Endothelial cell of umbilical vein (primary cell): ENCODE measurements around the gene MAGEE1. TPM values are rescaled to one million over a fixed set of nuclear protein-coding genes. Genes with fewer than 3 reads are reported as not detected.

Experiments
- BruUV-seq: library from RNA; stranded (reverse); fragments of 400-500 nt; replicated peaks from 2 replicates; lab custom pipeline; 2021; lab: Mats Ljungman, UMichigan
- CTCF ChIA-PET: fragments of 300-600, 350-600 bp; sonication (Branson Sonifier 250); formaldehyde crosslinking; loops from one replicate; lab custom pipeline; 2021; ENCODE audit warnings: antibody characterized with exemption, inconsistent platforms; lab: Charles Lee
- POLR2A ChIA-PET: fragments of 300-600, 350-600 bp; sonication (Branson Sonifier 250); formaldehyde crosslinking; loops from one replicate; lab custom pipeline; 2021; ENCODE audit warnings: antibody characterized with exemption, inconsistent platforms; lab: Charles Lee
- DNase-seq: peaks from one replicate; pipeline ENCODE4 v3.0.0-alpha.2; 2011; ENCODE audit warnings: low read depth, low spot score
- FAIRE-seq: peaks from 2 replicates; lab custom pipeline; 2011; peaks lifted over from hg19 to GRCh38; lab: Jason Lieb, UNC
- H2AFZ ChIP-seq: 2 replicates; pipeline ENCODE4 v1.6.0; 2012; ENCODE audit warnings: low read depth, low read length, control low read depth, inconsistent platforms
- H3K27ac ChIP-seq: 2 replicates; pipeline ENCODE4 v1.5.1; 2011; ENCODE audit warnings: low read depth, mild to moderate bottlenecking, control low read depth, low read length, moderate library complexity; ENCODE audit not compliant: insufficient read depth
- H3K27me3 ChIP-seq, 2 experiments: 2 replicates each; pipeline versions ENCODE4 v1.6.0 to v1.6.1; 2011; ENCODE audit warnings: low read length in 2 of 2, mixed read lengths in 1 of 2; ENCODE audit not compliant: control insufficient read depth in 2 of 2, insufficient read depth in 2 of 2
- H3K36me3 ChIP-seq, 2 experiments: 2 replicates in 1 of 2; 3 replicates in 1 of 2; pipeline ENCODE4 v1.5.1; 2011; ENCODE audit warnings: low read length in 2 of 2, mild to moderate bottlenecking in 1 of 2, moderate library complexity in 1 of 2; ENCODE audit not compliant: control insufficient read depth in 2 of 2, insufficient read depth in 2 of 2; ENCODE audit errors: extremely low read depth in 1 of 2
- H3K4me1 ChIP-seq: 3 replicates; pipeline ENCODE4 v1.5.1; 2011; ENCODE audit warnings: mild to moderate bottlenecking, low read length; ENCODE audit not compliant: control insufficient read depth, insufficient read depth; ENCODE audit errors: extremely low read depth
- H3K4me2 ChIP-seq: 2 replicates; pipeline ENCODE4 v1.6.1; 2011; ENCODE audit warnings: low read length, control low read depth, mixed read lengths; ENCODE audit not compliant: insufficient read depth
- H3K4me3 ChIP-seq, 3 experiments: fragments of 200-600 bp in 1 of 3; sonication (generic), shearing (Covaris generic) in 1 of 3; replicated peaks in 1 of 3; 2 replicates each; pipeline ENCODE4 v1.5.1; 2011 to 2016; ENCODE audit warnings: control low read depth in 3 of 3, low read length in 3 of 3, mild to moderate bottlenecking in 2 of 3, inconsistent platforms in 1 of 3, low read depth in 1 of 3, moderate library complexity in 1 of 3; ENCODE audit not compliant: insufficient read depth in 1 of 3
- H3K79me2 ChIP-seq: 2 replicates; pipeline ENCODE4 v1.6.0; 2012; ENCODE audit warnings: low read length, inconsistent platforms; ENCODE audit not compliant: control insufficient read depth, insufficient read depth
- H3K9ac ChIP-seq: replicated peaks from 2 replicates; pipeline ENCODE3; 2011; ENCODE audit warnings: low read length, control low read depth; ENCODE audit not compliant: insufficient read depth; ENCODE audit errors: extremely low read depth
- H3K9me1 ChIP-seq: replicated peaks from 3 replicates; pipeline ENCODE4 v1.6.0; 2011; ENCODE audit warnings: mild to moderate bottlenecking, low read length; ENCODE audit not compliant: control insufficient read depth, insufficient read depth; ENCODE audit errors: extremely low read depth
- H3K9me3 ChIP-seq: replicated peaks from 2 replicates; pipeline ENCODE4 v1.5.1; 2012; ENCODE audit warnings: low read length, inconsistent platforms; ENCODE audit not compliant: control insufficient read depth, insufficient read depth
- H4K20me1 ChIP-seq: replicated peaks from 2 replicates; pipeline ENCODE3; 2011; ENCODE audit warnings: mild to moderate bottlenecking, low read length; ENCODE audit not compliant: control insufficient read depth, insufficient read depth; ENCODE audit errors: extremely low read depth
- EZH2 ChIP-seq: IDR thresholded peaks from 2 replicates; pipeline ENCODE4 v1.6.1; 2012; ENCODE audit warnings: borderline replicate concordance, low read depth, mild to moderate bottlenecking, moderate library complexity, low read length, inconsistent platforms; ENCODE audit not compliant: severe bottlenecking
- FOS ChIP-seq: IDR thresholded peaks from 2 replicates; pipeline ENCODE4 v1.6.1; 2011; ENCODE audit warnings: mild to moderate bottlenecking, low read length, moderate library complexity, borderline replicate concordance; ENCODE audit not compliant: insufficient read depth
- GATA2 ChIP-seq: IDR thresholded peaks from 2 replicates; pipeline ENCODE4 v1.7.0; 2011; ENCODE audit warnings: low read depth, mild to moderate bottlenecking, moderate library complexity, mixed read lengths, low read length; ENCODE audit not compliant: insufficient read length, insufficient read depth
- JUN ChIP-seq: IDR thresholded peaks from 2 replicates; pipeline ENCODE4 v1.6.1; 2011; ENCODE audit warnings: borderline replicate concordance, low read depth; ENCODE audit not compliant: insufficient read length, insufficient read depth
- MYC ChIP-seq: IDR thresholded peaks from one replicate; pipeline ENCODE4 v1.6.1; 2011; ENCODE audit warnings: mild to moderate bottlenecking, low read depth, low read length
- POLR2A ChIP-seq: IDR thresholded peaks from 2 replicates; pipeline ENCODE4 v1.6.1; 2012; ENCODE audit warnings: low read depth, mild to moderate bottlenecking, control low read depth, low read length
- POLR2AphosphoS5 ChIP-seq: IDR thresholded peaks from 2 replicates; pipeline ENCODE4 v1.6.1; 2012; ENCODE audit warnings: low read depth, mild to moderate bottlenecking, control low read depth, low read length, moderate library complexity; ENCODE audit not compliant: insufficient read depth
- dilution Hi-C: fragments of 300-500 bp; cut with MboI; formaldehyde crosslinking; loops from one replicate; pipeline ENCODE4 v1.15.0; 2019; ENCODE audit warnings: low sequenced_read_pairs; ENCODE audit not compliant: extremely low pct_ligation_motif_present
- intact Hi-C: fragments of 100-400 bp; cut with micrococcal nuclease; formaldehyde crosslinking; loops from one replicate; pipeline ENCODE4 v1.10.0; 2022
- polyA plus RNA-seq, 4 experiments: library from polyadenylated mRNA; depleted of rRNA in 3 of 4; stranded (reverse) in 3 of 4; unstranded in 1 of 4; fragments of >200 nt; gene quantifications; 2 replicates each; pipeline versions ENCODE4 v1.2.1 to v1.2.3, GENCODE V29; 2011 to 2012; ENCODE audit warnings: missing spikeins in 1 of 4
- total RNA-seq: library from RNA; stranded (reverse); gene quantifications from 2 replicates; pipeline ENCODE4 v1.2.3, GENCODE V29; 2021
- TF ChIP-seq, protein P1 (sequence below): IDR thresholded peaks from 2 replicates; pipeline ENCODE4 v1.6.1; 2011; ENCODE audit not compliant: insufficient read depth, insufficient read length
- TF ChIP-seq, protein P2 (sequence below), 2 donors: IDR thresholded peaks; 1 replicate in 1 of 2; 2 replicates in 1 of 2; pipeline ENCODE4 v1.5.1; 2011; ENCODE audit warnings: low read length in 2 of 2, mild to moderate bottlenecking in 2 of 2, moderate library complexity in 2 of 2, control low read depth in 1 of 2, inconsistent platforms in 1 of 2, low read depth in 1 of 2; ENCODE audit not compliant: insufficient read depth in 1 of 2; ENCODE audit errors: extremely low read depth in 1 of 2

The MAGEE1 gene
- total and polyA plus RNA-seq, 2 donors (not counting 3 experiments of a cell fraction or from before 2014, with no cell fraction given), result 0.10 to 0.95 TPM

DNA sequence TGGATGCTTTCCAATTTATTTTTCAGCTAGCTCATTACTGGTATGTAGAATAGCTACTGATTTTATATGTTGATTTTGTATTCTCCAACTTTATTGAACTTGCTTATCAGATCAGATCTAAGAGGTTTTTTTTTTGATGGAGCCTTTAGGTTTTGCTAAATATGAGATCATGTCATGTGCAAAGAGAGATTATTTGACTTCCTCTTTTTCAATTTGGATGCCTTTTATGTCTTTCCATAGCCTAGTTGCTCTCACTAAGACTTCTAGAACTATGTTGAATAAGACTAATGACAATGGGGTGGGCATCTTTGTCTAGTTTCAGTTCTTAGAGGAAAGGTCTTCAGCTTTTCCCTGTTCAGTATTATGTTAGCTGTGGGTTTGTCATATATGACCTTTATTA is 11.7 kb downstream of the MAGEE1 start:
- H3K9me3 ChIP-seq, result no peaks in the 10 kb centered on the region
- ChIA-PET CTCF (no interaction called here), POLR2A (no interaction called here)
- H3K9ac ChIP-seq, result no peak overlapping the region
- BruUV-seq, result no TSS peak
- DNase-seq, result no peak
- dilution Hi-C loops, result no loop called here
- peak; percentile 67 for FAIRE-seq
- H2AFZ ChIP-seq, result no peak overlapping the region
- H3K4me2 ChIP-seq, result no peak overlapping the region
- H3K27ac ChIP-seq, result no peak overlapping the region
- no peak for TF ChIP-seq FOS
- no peak for TF ChIP-seq POLR2A
- no peak for TF ChIP-seq EZH2
- TF ChIP-seq JUN, result no peak
- TF ChIP-seq, protein P1, sequence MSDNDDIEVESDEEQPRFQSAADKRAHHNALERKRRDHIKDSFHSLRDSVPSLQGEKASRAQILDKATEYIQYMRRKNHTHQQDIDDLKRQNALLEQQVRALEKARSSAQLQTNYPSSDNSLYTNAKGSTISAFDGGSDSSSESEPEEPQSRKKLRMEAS, result no peak
- TF ChIP-seq POLR2AphosphoS5, result no peak
- TF ChIP-seq MYC, result no peak
- TF ChIP-seq, protein P2, sequence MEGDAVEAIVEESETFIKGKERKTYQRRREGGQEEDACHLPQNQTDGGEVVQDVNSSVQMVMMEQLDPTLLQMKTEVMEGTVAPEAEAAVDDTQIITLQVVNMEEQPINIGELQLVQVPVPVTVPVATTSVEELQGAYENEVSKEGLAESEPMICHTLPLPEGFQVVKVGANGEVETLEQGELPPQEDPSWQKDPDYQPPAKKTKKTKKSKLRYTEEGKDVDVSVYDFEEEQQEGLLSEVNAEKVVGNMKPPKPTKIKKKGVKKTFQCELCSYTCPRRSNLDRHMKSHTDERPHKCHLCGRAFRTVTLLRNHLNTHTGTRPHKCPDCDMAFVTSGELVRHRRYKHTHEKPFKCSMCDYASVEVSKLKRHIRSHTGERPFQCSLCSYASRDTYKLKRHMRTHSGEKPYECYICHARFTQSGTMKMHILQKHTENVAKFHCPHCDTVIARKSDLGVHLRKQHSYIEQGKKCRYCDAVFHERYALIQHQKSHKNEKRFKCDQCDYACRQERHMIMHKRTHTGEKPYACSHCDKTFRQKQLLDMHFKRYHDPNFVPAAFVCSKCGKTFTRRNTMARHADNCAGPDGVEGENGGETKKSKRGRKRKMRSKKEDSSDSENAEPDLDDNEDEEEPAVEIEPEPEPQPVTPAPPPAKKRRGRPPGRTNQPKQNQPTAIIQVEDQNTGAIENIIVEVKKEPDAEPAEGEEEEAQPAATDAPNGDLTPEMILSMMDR (IDR thresholded peaks at IDR 0.05; ENCODE audit: extremely low read depth in 1 of 2, insufficient read depth in 1 of 2, low read depth in 1 of 2, low read length in 2 of 2), result no peak
- TF ChIP-seq GATA2, result no peak
- no peaks in the 10 kb centered on the region for H3K9me1 ChIP-seq
- H3K79me2 ChIP-seq, result no peaks in the 10 kb centered on the region
- no peak overlapping the region for H3K4me3 ChIP-seq
- H4K20me1 ChIP-seq, result no peaks in the 10 kb centered on the region
- intact Hi-C loops, result no loop called here
- H3K36me3 ChIP-seq, result no peaks in the 10 kb centered on the region
- H3K27me3 ChIP-seq, result no peaks in the 10 kb centered on the region
- H3K4me1 ChIP-seq, result no peaks in the 10 kb centered on the region
